Measurements from ENCODE around the gene NRXN2. TPM values are rescaled to one million over a fixed set of nuclear protein-coding genes. Genes with fewer than 3 reads are reported as not detected.

The NRXN2 gene
- polyA plus RNA-seq, 1 experiment: not detected

DNA sequence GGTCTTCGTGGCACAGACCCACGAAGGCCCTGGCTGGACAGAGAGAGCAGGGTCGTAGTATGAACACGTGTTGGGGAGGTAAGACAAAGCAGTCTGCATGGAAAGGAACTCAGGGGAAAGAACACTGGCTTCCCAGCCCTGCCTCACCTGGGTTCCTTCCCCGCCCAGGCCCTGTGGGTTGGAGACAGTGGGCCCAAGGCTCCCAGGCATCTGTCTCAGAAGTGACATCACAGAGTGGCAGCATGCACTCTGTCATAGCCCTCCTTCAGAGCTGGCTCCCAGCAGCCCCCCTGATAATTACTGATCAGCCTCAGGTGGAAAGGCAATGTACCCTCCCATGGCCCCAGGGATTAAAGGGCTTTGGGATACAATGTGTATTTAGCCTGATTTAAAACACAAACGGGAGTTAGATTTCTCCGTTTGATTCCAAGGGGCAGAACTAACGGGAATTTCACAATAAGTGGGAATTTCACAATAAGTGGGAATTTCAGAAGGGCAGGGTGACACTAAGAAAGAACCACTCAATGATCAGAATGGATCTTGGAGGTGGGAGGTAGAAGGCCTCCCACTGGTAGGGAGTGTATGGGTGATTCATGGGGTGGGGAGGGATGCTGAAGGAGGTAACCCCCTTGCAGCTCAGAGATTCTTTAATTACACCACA, 66.9 kb downstream of the NRXN2 start:
- ChIA-PET POLR2A (no interaction called here), CTCF (interaction anchor here (2.1 to 5.3 kb wide), 2 partner anchors 33 to 207 kb away, joined by 9 to 36 read pairs; no protein-coding TSS in a partner anchor)
- peaks cover 3% of the 10 kb centered on the region for H3K27me3 ChIP-seq (ENCODE audit: control insufficient read depth, insufficient read depth, low read length)
- TF ChIP-seq, protein P1, sequence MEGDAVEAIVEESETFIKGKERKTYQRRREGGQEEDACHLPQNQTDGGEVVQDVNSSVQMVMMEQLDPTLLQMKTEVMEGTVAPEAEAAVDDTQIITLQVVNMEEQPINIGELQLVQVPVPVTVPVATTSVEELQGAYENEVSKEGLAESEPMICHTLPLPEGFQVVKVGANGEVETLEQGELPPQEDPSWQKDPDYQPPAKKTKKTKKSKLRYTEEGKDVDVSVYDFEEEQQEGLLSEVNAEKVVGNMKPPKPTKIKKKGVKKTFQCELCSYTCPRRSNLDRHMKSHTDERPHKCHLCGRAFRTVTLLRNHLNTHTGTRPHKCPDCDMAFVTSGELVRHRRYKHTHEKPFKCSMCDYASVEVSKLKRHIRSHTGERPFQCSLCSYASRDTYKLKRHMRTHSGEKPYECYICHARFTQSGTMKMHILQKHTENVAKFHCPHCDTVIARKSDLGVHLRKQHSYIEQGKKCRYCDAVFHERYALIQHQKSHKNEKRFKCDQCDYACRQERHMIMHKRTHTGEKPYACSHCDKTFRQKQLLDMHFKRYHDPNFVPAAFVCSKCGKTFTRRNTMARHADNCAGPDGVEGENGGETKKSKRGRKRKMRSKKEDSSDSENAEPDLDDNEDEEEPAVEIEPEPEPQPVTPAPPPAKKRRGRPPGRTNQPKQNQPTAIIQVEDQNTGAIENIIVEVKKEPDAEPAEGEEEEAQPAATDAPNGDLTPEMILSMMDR (IDR thresholded peaks at IDR 0.05; ENCODE audit: low read depth, low read length): no peak
- H3K4me3 ChIP-seq (ENCODE audit: low read depth, low read length): no peak overlapping the region
- no peaks in the 10 kb centered on the region for H3K9me3 ChIP-seq (ENCODE audit: control insufficient read depth, insufficient read depth, low read length)
- DNase-seq (ENCODE audit: low read depth, low spot score): no peak
- H3K27ac ChIP-seq (ENCODE audit: low read depth, low read length): no peak overlapping the region

DNA sequence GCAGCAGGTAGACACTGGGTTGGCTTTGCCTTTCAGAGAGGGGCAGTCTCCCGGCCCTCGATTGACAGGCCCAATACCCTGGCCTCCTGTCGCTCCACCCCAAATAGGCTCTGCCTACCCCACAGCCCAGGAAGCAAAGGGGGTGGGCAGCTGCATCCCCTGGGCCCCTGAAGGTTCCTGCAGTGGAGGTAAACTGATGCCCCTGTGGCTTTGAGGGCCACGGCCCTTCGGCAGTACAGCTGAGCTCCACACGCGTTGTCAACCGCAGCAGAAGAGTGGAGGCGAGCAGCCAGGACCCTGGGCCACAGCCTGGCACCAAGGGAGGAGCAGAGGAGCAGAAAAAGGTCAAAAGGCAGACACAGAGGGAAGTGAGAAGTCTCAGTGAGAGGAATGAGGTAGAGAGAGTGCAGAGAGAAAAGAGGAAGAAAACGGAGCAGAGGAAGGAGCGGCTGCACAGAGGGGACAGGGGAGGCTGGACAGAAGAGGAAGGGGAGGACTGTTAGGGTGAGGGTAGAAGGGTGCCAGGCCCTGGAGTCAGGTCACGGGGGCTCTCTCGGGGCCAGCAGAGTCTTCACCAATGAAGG, 67.9 kb downstream of the NRXN2 start:
- CTCF ChIA-PET: interaction anchor here (2.1 to 5.3 kb wide), 2 partner anchors 34 to 206 kb away, joined by 9 to 36 read pairs; no protein-coding TSS in a partner anchor
- Histone ChIP-seq H3K27me3 (ENCODE audit: control insufficient read depth, insufficient read depth, low read length) (peaks cover 7% of the 10 kb centered on the region), H3K27ac (ENCODE audit: low read depth, low read length) (no peak overlapping the region), H3K9me3 (ENCODE audit: control insufficient read depth, insufficient read depth, low read length) (no peaks in the 10 kb centered on the region), H3K4me3 (ENCODE audit: low read depth, low read length) (no peak overlapping the region)
- POLR2A ChIA-PET: interaction anchor here (0.6 kb wide), 1 partner anchor 35 kb away, joined by 3 read pairs; no protein-coding TSS in a partner anchor
- no peak for DNase-seq (ENCODE audit: low read depth, low spot score)
- TF ChIP-seq, protein P1 (IDR thresholded peaks at IDR 0.05; ENCODE audit: low read depth, low read length): no peak

DNA sequence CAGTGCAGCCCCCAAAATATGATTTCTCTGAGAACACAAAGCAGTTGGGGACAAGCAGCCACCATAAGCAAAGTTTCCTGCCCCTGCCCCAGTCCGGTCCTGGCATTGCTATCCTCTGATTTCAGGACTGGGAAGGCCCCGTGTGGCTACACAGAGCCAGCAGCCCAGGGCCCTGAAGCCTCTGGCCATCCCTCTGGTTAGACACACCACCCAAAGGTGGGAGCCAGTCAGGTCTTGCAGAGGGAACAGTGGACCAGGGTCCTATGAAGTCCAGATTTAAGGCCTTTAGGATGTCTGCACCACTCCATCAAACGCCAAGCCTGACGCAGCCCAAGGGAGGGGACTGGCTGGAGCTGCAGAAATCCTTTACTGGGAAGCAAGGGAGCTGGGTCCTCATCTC, 68.6 kb downstream of the NRXN2 start:
- POLR2A ChIA-PET: interaction anchor here (0.6 kb wide), 1 partner anchor 36 kb away, joined by 3 read pairs; no protein-coding TSS in a partner anchor
- TF ChIP-seq, protein P1 (IDR thresholded peaks at IDR 0.05; ENCODE audit: low read depth, low read length): no peak
- H3K9me3 ChIP-seq (ENCODE audit: control insufficient read depth, insufficient read depth, low read length): no peaks in the 10 kb centered on the region
- DNase-seq (ENCODE audit: low read depth, low spot score): no peak
- peaks cover 7% of the 10 kb centered on the region for H3K27me3 ChIP-seq (ENCODE audit: control insufficient read depth, insufficient read depth, low read length)
- CTCF ChIA-PET: interaction anchor here (2.1 to 5.3 kb wide), 2 partner anchors 34 to 206 kb away, joined by 9 to 36 read pairs; no protein-coding TSS in a partner anchor
- H3K27ac ChIP-seq (ENCODE audit: low read depth, low read length): no peak overlapping the region
- H3K4me3 ChIP-seq (ENCODE audit: low read depth, low read length): no peak overlapping the region

DNA sequence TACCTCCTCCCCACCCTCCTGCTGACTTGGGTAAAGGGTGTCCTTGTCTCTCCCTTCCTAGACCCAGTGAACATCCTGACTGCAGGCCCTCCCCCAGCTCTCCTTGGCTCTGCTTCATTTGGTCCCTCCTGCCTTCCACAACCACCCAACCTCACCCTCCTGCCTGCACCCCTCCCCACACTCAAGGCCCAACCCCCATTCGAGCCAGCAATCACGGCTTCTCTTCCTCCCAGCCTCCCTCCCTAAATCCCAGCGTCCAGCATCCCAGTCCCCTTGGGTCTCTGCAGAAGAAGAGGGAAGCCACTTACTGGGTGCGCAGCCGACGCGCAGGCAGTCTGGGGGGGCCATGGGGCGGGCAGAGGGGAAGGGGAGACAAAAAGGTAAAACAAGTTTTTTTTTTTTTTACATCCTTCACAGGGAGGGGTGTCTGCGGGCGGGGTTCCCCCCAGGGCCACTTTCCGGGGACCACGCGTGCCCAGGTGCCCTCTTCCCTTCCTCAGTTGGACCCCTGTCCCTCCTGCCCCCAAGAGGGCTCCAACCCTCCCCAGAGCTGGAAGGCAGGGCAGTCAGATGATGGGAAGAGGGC, 69.5 kb downstream of the NRXN2 start:
- POLR2A ChIA-PET: no interaction called here
- H3K27ac ChIP-seq (ENCODE audit: low read depth, low read length): no peak overlapping the region

More for the DNA sequence above, 69.5 kb downstream of the NRXN2 start:
- DNase-seq (ENCODE audit: low read depth, low spot score): no peak
- CTCF ChIA-PET: interaction anchor here (0.9 to 5.3 kb wide), 6 partner anchors 8 to 298 kb away, joined by 3 to 36 read pairs (median 6); no protein-coding TSS in a partner anchor
- Histone ChIP-seq H3K27me3 (ENCODE audit: control insufficient read depth, insufficient read depth, low read length) (peaks cover 12% of the 10 kb centered on the region), H3K9me3 (ENCODE audit: control insufficient read depth, insufficient read depth, low read length) (no peaks in the 10 kb centered on the region), H3K4me3 (ENCODE audit: low read depth, low read length) (no peak overlapping the region)
- TF ChIP-seq, protein P1 (IDR thresholded peaks at IDR 0.05; ENCODE audit: low read depth, low read length): no peak
